Naive thymus-derived CD8-positive, alpha-beta T cell (primary cell): ENCODE results near the gene ASPA. TPM values are rescaled to one million over a fixed set of nuclear protein-coding genes. Genes with fewer than 3 reads are reported as not detected.
A peak's percentile ranks its signal among the peaks of the same experiment; 100 is the strongest.

Source experiments
- ATAC-seq, 2 donors: fragments of 150-1000 bp; cut with Tn5 transposase in 1 of 2; sonication (Bioruptor Pico), chemical (Tn5 transposase) in 1 of 2; 1 replicate in 1 of 2; 2 replicates in 1 of 2; pipeline ENCODE4 v1.10.0; 2021; ENCODE audit warnings: mild to moderate bottlenecking in 2 of 2, moderate library complexity in 2 of 2
- POLR2A ChIA-PET: fragments of 350-600 bp; sonication (Branson Sonifier 250); formaldehyde crosslinking; loops from one replicate; lab custom pipeline; 2021; ENCODE audit warnings: antibody characterized with exemption; lab: Charles Lee
- DNase-seq, 10 donors: peaks; one replicate each; pipeline versions ENCODE4 v3.0.0 to v3.0.0-alpha.2; 2020 to 2022
- H3K27ac Mint-ChIP-seq, 10 donors: one replicate each; pipeline ENCODE4 v1.8.0; 2020 to 2022; ENCODE audit warnings: mild to moderate bottlenecking in 10 of 10, mixed read lengths in 10 of 10, moderate library complexity in 4 of 10, inconsistent platforms in 1 of 10
- H3K27me3 Mint-ChIP-seq, 5 donors: one replicate each; pipeline ENCODE4 v1.8.0; 2021 to 2022; ENCODE audit warnings: mixed read lengths in 5 of 5
- H3K36me3 Mint-ChIP-seq, 3 donors: one replicate each; pipeline ENCODE4 v1.8.0; 2020 to 2022; ENCODE audit warnings: mixed read lengths in 3 of 3, mild to moderate bottlenecking in 2 of 3, inconsistent platforms in 1 of 3
- H3K4me1 Mint-ChIP-seq, 4 donors: one replicate each; pipeline ENCODE4 v1.8.0; 2021 to 2022; ENCODE audit warnings: mixed read lengths in 4 of 4
- H3K4me3 Mint-ChIP-seq, 10 donors: one replicate each; pipeline ENCODE4 v1.8.0; 2020 to 2022; ENCODE audit warnings: mild to moderate bottlenecking in 10 of 10, mixed read lengths in 10 of 10, moderate library complexity in 6 of 10, inconsistent platforms in 1 of 10
- H3K9me3 Mint-ChIP-seq, 9 donors: one replicate each; pipeline ENCODE4 v1.8.0; 2020 to 2022; ENCODE audit warnings: mixed read lengths in 9 of 9, mild to moderate bottlenecking in 3 of 9, inconsistent platforms in 1 of 9, moderate library complexity in 1 of 9
- polyA plus RNA-seq, 3 donors: library from polyadenylated mRNA; unstranded; fragments of 300-500 nt; fragmentation: Illumina TruSeq; gene quantifications; one replicate each; pipeline ENCODE4 v1.2.3, GENCODE V29; 2021
- total RNA-seq, 8 experiments: library from RNA in 2 of 8; stranded (reverse) in 2 of 8; gene quantifications; one replicate each; pipeline ENCODE4 v1.2.3 and lab custom pipeline; 2021 to 2026

ASPA gene
- total and polyA plus RNA-seq, 5 experiments from 2014 or later = not detected

DNA sequence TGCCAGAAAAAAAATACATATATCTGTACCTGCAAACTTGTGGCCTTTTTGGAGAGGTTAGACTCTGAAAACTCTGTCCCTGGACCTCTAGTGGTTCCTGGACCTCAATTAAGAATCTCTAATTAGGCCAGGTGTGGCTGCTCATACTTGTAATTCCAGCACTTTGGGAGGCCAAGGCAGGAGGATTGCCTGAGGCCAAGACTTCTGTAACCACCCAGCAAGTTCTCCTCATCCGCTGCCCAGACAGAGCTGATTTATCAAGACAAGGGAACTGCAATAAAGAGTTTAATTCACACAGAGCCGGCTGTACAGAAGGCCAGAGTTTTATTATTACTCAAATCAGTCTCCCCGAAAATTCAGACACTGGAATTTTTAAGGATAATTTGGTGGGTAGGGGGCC is 4.2 kb downstream of the ASPA start:
- no peaks in the 10 kb centered on the region for H3K9me3 Mint-ChIP-seq
- peaks cover 9 to 24% (median 23%) of the 10 kb centered on the region in 5 donors for H3K27me3 Mint-ChIP-seq
- POLR2A ChIA-PET = no interaction called here
- no peak overlapping the region for H3K27ac Mint-ChIP-seq
- DNase-seq (no peak), ATAC-seq (no peak)
- H3K4me3 Mint-ChIP-seq = no peak overlapping the region
- no peaks in the 10 kb centered on the region for H3K4me1 Mint-ChIP-seq
- no peaks in the 10 kb centered on the region for H3K36me3 Mint-ChIP-seq

GRCh38 chr17:3482852-3483251 is 7.1 kb downstream of the ASPA start:
- no peaks in the 10 kb centered on the region for H3K36me3 Mint-ChIP-seq
- H3K9me3 Mint-ChIP-seq = peaks cover 0 to 1% (median 0%) of the 10 kb centered on the region in 9 donors
- ATAC-seq (no peak), DNase-seq (no peak)
- H3K27ac Mint-ChIP-seq = no peak overlapping the region
- H3K4me3 Mint-ChIP-seq = no peak overlapping the region
- H3K27me3 Mint-ChIP-seq = peaks cover 19 to 38% (median 28%) of the 10 kb centered on the region in 5 donors
- POLR2A ChIA-PET = no interaction called here
- no peaks in the 10 kb centered on the region for H3K4me1 Mint-ChIP-seq

GRCh38 chr17:3485481-3486068 is 9.8 kb downstream of the ASPA start:
- Mint-ChIP-seq H3K4me3 (no peak overlapping the region), H3K27ac (no peak overlapping the region)
- POLR2A ChIA-PET = interaction anchor here (0.6 kb wide), 1 partner anchor 917 kb away, joined by 5 read pairs; no protein-coding TSS in a partner anchor

GRCh38 chr17:3497101-3497500 is 21.3 kb downstream of the ASPA start:
- DNase-seq (no peak), ATAC-seq (no peak)
- POLR2A ChIA-PET = no interaction called here
- no peaks in the 10 kb centered on the region for H3K4me1 Mint-ChIP-seq
- no peak overlapping the region for H3K27ac Mint-ChIP-seq
- peaks cover 4 to 23% (median 7%) of the 10 kb centered on the region in 5 donors for H3K27me3 Mint-ChIP-seq
- H3K36me3 Mint-ChIP-seq = no peaks in the 10 kb centered on the region
- no peak overlapping the region for H3K4me3 Mint-ChIP-seq
- peaks cover 0 to 2% (median 0%) of the 10 kb centered on the region in 9 donors for H3K9me3 Mint-ChIP-seq

More at GRCh38 chr17:3485481-3486068, 9.8 kb downstream of the ASPA start:
- ATAC-seq = no peak
- peaks cover 0 to 1% (median 0%) of the 10 kb centered on the region in 9 donors for H3K9me3 Mint-ChIP-seq
- H3K27me3 Mint-ChIP-seq = peaks cover 17 to 39% (median 28%) of the 10 kb centered on the region in 5 donors
- no peaks in the 10 kb centered on the region for H3K36me3 Mint-ChIP-seq
- no peak for DNase-seq
- no peaks in the 10 kb centered on the region for H3K4me1 Mint-ChIP-seq

DNA sequence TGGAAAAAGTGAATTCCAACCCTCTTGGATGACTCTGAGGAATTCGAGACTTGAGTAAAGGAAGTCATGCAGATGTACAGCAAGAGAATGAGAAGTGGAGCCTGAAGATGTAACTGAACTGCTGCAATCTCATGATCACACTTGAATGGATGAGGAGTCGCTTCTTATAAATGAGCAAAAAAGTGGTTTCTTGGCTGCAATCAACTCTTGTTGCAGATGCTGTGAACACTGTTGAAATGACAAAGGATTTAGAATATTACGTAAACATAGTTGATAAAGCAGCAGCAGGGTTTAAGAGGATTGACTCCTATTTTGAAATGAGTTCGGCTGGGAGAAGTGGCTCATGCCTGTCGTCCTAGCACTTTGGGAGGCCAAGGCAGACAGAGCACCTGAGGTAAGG is 25.5 kb downstream of the ASPA start:
- no peak overlapping the region for H3K4me3 Mint-ChIP-seq
- H3K36me3 Mint-ChIP-seq = no peaks in the 10 kb centered on the region
- H3K4me1 Mint-ChIP-seq = no peaks in the 10 kb centered on the region
- no peak for ATAC-seq
- peaks cover 0 to 14% (median 2%) of the 10 kb centered on the region in 5 donors for H3K27me3 Mint-ChIP-seq
- POLR2A ChIA-PET = no interaction called here
- no peak for DNase-seq
- no peak overlapping the region for H3K27ac Mint-ChIP-seq
- peaks cover 0 to 2% (median 0%) of the 10 kb centered on the region in 9 donors for H3K9me3 Mint-ChIP-seq

GRCh38 chr17:3502466-3502865 is 26.7 kb downstream of the ASPA start:
- no peak overlapping the region for H3K27ac Mint-ChIP-seq
- peaks cover 0 to 3% (median 0%) of the 10 kb centered on the region in 9 donors for H3K9me3 Mint-ChIP-seq
- H3K36me3 Mint-ChIP-seq = peaks cover 0 to 2% (median 0%) of the 10 kb centered on the region in 3 donors
- ATAC-seq (no peak), DNase-seq (no peak)
- H3K27me3 Mint-ChIP-seq = peaks cover 0 to 25% (median 3%) of the 10 kb centered on the region in 5 donors
- no peak overlapping the region for H3K4me3 Mint-ChIP-seq
- POLR2A ChIA-PET = no interaction called here
- no peaks in the 10 kb centered on the region for H3K4me1 Mint-ChIP-seq

DNA sequence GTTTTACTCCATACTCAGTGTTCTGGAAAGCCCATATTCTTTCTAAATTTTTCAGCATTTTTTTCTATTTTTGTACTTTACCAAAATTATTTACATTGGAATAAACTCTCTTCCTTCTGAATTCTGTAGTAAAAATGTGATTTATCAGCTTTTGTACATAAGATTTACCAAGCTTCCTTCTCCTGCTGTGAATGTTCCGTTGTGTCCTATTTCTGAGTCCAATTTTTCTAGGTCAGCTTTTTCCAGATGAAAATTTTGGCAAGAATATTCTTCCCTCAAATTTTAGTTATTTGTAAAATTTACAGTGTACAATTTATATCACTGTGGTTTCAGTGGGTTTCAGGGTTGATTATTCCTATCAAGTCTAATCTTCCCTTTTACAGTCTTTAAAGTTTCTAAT is 27.5 kb downstream of the ASPA start:
- H3K27me3 Mint-ChIP-seq = peaks cover 0 to 27% (median 3%) of the 10 kb centered on the region in 5 donors
- H3K4me1 Mint-ChIP-seq = no peaks in the 10 kb centered on the region
- no peak overlapping the region for H3K27ac Mint-ChIP-seq
- no peak overlapping the region for H3K4me3 Mint-ChIP-seq
- no peak for DNase-seq
- peaks cover 0 to 4% (median 0%) of the 10 kb centered on the region in 9 donors for H3K9me3 Mint-ChIP-seq
- ATAC-seq = no peak
- POLR2A ChIA-PET = no interaction called here
- H3K36me3 Mint-ChIP-seq = peaks cover 0 to 4% (median 0%) of the 10 kb centered on the region in 3 donors

DNA sequence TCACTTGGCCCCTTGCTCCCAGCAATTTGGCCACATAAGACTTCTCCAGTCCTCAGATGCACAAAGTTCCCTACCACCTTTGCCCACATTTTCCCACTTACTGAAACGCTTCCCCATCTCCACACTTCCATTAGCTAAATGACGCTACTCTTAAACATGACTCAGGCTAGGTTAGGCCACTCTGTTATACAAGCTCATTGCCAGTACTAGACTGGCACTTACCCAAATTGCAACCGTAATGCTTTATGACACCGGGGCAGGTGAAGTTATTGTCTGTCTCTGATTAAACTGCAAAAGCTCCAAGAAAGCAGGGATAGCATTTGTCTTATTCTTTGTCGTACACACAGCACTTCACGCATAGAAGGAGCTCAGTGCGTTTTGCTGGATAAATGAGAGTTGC is 29.2 kb downstream of the ASPA start:
- Mint-ChIP-seq H3K27me3 (peaks cover 4 to 27% (median 5%) of the 10 kb centered on the region in 5 donors), H3K4me3 (no peak overlapping the region), H3K36me3 (peaks cover 0 to 4% (median 0%) of the 10 kb centered on the region in 3 donors), H3K4me1 (no peaks in the 10 kb centered on the region), H3K9me3 (peaks cover 0 to 4% (median 0%) of the 10 kb centered on the region in 9 donors), H3K27ac (no peak overlapping the region)
- ATAC-seq (no peak), DNase-seq (no peak)
- POLR2A ChIA-PET = no interaction called here

DNA sequence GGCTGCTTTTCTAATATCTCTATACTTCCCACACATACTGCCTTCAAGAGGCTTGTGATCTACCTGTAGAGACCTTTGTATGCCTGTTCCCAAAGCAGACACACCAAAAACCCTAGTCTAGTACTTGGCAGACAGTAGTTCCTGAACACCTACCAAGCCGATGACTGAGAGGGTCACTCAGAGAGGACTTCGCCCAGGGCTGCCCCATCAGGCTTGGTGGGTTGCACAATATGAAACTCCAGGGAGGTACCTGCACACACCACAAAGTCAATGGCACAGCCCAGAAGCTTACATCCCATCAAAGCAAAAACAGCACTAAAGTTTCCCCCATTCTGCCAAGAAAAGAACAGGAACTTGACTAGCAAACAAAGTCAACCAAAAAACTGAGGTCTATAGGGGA is 30.3 kb downstream of the ASPA start:
- peaks cover 4 to 22% (median 5%) of the 10 kb centered on the region in 5 donors for H3K27me3 Mint-ChIP-seq
- no peak for DNase-seq
- ATAC-seq = no peak
- H3K27ac Mint-ChIP-seq = no peak overlapping the region
- peaks cover 0 to 4% (median 0%) of the 10 kb centered on the region in 3 donors for H3K36me3 Mint-ChIP-seq
- POLR2A ChIA-PET = no interaction called here
- peaks cover 0 to 4% (median 0%) of the 10 kb centered on the region in 9 donors for H3K9me3 Mint-ChIP-seq
- no peaks in the 10 kb centered on the region for H3K4me1 Mint-ChIP-seq
- no peak overlapping the region for H3K4me3 Mint-ChIP-seq

DNA sequence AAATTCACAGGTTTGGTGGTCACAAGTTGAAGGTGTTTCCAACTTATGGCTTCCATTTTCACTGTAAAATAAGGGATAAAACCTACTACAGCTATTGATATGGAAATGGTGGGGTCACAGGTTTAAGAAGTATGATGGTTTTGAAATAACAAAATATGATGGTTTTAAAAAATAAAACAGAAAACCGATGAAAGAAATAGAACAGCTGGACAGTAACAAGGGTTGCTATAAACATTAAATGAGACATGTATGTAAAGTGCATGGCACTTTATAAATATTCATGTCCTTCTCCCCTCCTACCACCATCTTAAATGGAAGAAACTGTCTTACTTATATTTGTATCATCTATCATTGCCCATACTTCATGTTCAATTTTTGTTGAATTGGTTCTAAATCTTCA is 31.3 kb downstream of the ASPA start:
- H3K27me3 Mint-ChIP-seq = peaks cover 3 to 18% (median 5%) of the 10 kb centered on the region in 5 donors
- no peaks in the 10 kb centered on the region for H3K4me1 Mint-ChIP-seq
- ATAC-seq (no peak), DNase-seq (no peak)
- peaks cover 0 to 4% (median 0%) of the 10 kb centered on the region in 3 donors for H3K36me3 Mint-ChIP-seq
- peaks cover 0 to 4% (median 0%) of the 10 kb centered on the region in 9 donors for H3K9me3 Mint-ChIP-seq
- H3K27ac Mint-ChIP-seq = no peak overlapping the region
- H3K4me3 Mint-ChIP-seq = no peak overlapping the region
- POLR2A ChIA-PET = no interaction called here

DNA sequence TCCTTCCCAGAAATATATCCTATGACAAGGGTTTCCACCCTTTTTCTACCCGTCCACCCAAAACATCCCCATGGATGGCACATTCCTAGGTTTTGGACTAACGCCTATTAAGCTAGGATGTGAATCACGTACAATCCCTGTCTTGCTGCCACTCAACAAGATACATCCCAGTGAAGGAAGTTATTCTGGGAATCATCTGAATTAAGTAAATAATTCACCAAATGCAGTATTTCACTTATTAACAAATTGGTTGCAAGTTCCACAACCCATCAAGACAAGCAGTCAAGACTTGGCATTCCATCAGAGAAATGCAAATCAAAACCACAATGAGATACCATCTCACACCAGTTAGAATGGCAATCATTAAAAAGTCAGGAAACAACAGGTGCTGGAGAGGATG is 32.1 kb downstream of the ASPA start:
- Mint-ChIP-seq H3K9me3 (peaks cover 0 to 4% (median 0%) of the 10 kb centered on the region in 9 donors), H3K27me3 (peaks cover 3 to 18% (median 5%) of the 10 kb centered on the region in 5 donors), H3K4me1 (no peaks in the 10 kb centered on the region), H3K27ac (no peak overlapping the region), H3K36me3 (peaks cover 0 to 4% (median 0%) of the 10 kb centered on the region in 3 donors), H3K4me3 (no peak overlapping the region)
- POLR2A ChIA-PET = no interaction called here
- DNase-seq = no peak
- ATAC-seq = no peak

- Mint-ChIP-seq H3K27me3 (peaks cover 3 to 18% (median 6%) of the 10 kb centered on the region in 5 donors), H3K27ac (no peak overlapping the region), H3K9me3 (peaks cover 0 to 4% (median 0%) of the 10 kb centered on the region in 9 donors), H3K4me1 (peaks cover 0 to 5% (median 0%) of the 10 kb centered on the region in 4 donors), H3K4me3 (no peak overlapping the region), H3K36me3 (peaks cover 0 to 4% (median 0%) of the 10 kb centered on the region in 3 donors)
- POLR2A ChIA-PET = no interaction called here
- ATAC-seq (no peak), DNase-seq (no peak)
Measured at GRCh38 chr17:3510090-3510489, 34.3 kb downstream of the ASPA start.

DNA sequence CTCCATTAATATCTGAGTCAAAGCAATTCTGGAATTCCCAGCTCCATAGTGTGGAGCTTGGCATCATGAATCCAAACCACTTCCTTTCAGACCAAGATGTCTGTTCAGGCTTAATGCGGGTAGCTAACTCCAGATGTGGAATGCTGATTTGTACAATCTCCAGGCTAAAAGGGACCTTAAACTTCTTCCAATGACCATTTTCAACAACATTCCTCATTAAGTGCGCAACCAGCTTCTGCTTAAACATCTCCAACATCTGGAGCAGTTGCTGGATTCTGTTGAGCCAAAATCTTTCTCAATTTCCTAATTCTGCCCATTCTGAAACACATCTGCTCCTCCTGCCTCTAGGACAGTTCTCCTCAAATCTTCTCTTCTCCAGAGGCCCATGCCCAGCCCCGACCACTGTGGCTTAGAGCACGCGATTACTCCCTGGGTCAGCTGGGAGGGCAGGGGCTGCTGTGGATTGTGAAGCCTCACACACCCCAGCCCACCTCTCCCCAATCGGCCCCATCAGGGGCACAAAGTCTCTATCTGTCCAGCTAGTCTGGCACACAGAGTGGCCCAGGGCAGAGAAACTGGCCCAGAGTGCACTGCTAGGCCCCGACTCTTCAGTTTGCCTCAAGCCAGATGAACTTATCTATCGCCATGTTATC is 36.2 kb downstream of the ASPA start:
- Mint-ChIP-seq H3K4me1 (peaks cover 0 to 8% (median 0%) of the 10 kb centered on the region in 4 donors), H3K27ac (peak overlapping the region in 1 of 10 donors; percentile 36), H3K36me3 (peaks cover 0 to 4% (median 2%) of the 10 kb centered on the region in 3 donors), H3K27me3 (peaks cover 3 to 12% (median 7%) of the 10 kb centered on the region in 5 donors), H3K4me3 (no peak overlapping the region), H3K9me3 (peaks cover 0 to 4% (median 0%) of the 10 kb centered on the region in 9 donors)
- ATAC-seq = no peak
- POLR2A ChIA-PET = no interaction called here
- no peak for DNase-seq
